Activated CD4-positive, CD25-positive, alpha-beta regulatory T cell treated with anti-CD3 and anti-CD28 coated beads, Interleukin-2, amount 50 U/mL, for 16 hours (primary cell): Measurements from ENCODE around the gene HOPX.
"Not testable (repeated sequence)": the region's sequence is repeated elsewhere in the genome, so short reads cannot be mapped to it uniquely, and the experiment has no call there.

Experiments
- DNase-seq: peaks from one replicate; pipeline ENCODE4 v3.0.0-alpha.2; 2020; ENCODE audit warnings: low read depth, low spot score

HOPX gene

DNA sequence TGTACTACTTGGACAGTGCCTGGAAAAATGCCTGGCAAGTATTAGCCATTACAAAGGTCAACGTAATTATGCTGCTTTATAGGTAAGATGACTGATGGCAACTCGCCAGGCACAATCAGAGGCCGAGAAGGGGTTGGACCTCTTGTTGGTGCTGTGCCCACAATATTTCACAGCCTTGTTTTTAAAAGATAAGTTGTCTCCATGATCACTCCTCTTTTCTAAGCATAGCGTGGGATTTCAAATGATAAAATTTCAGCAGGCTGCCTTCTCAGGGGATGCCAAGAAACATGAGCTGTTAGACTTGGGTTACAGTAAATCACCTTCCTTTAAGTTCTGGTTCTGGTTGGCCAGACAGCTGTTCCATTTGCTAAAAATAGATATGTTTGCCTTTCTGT is 26.9 kb downstream of the HOPX start:
- no peak for DNase-seq

- DNase-seq: no peak
These were observed 27.4 kb downstream of the HOPX start for GRCh38 chr4:56653461-56654237.

DNA sequence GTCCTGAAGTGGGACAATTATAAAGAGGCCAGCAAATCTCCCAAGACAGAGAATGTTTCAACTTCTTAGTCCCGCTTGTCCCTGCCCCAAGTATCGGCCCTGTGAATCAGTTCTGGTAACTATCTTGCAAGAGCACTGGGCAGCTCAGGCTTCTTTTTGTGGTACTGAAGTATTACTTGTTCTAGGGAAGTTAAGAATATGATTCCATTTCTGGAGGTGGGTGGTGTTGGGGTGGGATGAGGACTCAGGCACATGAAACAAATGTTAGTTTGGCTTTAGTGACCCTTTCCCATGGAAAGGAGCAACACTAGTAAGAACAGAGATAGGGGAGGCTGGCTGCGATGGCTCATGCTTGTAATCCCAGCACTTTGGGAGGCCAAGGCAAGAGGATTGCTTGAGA is 28.9 kb downstream of the HOPX start:
- DNase-seq: no peak

GRCh38 chr4:56651056-56651350 is 30.1 kb downstream of the HOPX start:
- no peak for DNase-seq

GRCh38 chr4:56650262-56651055 is 30.6 kb downstream of the HOPX start:
- DNase-seq: no peak

DNA sequence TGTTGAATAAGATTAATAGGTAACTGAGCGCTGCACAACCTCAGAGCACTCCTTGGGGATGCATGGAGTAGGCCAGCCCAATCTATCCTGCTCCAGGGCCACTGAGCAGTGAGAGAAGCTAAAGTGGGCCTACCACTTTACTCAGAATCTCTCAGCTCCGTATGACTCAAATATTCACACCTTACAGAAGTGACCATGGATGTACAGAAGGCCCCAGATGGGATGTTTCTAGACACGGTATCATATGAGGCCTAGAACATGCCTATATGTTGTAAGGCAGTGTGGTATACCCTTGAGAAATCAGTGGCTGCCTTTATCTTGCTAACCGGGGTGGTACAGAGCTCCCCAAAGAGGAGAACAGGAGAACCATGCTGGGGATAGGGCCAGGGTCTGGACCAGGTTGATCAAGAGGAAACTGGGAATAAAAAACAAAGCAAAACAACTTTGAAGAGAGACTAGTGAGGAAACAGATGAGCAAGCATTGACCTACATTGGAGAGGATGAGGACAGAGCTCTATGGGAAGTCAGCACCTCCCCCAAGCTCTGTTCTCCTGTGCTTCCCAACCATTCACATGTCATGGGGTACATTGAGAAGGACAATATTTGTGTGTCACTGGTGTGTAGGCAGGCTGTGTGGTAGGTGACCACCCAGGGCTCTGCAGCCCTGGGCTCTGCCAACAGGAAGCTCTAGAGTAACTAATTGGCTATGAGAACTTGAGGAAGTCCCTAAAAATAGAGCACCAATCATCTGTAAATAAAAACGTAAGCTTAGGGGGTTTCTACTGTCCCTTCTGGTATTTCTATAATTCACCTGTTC is 31.4 kb downstream of the HOPX start:
- DNase-seq: no peak

DNA sequence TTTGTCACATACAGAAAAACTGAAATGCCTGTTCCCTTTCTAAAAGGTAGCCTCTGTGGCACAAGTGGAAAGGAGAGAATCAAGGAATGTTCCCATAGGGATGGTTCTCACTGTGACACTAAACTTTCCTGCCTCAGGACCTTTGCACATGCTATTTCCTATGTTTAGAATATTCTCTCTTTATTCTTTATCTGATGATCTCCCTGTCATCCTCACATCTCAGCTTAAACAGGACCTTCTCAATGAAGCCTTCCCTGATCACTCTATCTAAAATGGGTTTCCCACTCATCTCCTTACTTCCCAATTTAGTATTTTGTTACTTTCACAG is 32.3 kb downstream of the HOPX start:
- no peak for DNase-seq

- no peak for DNase-seq
These were observed 32.9 kb downstream of the HOPX start for GRCh38 chr4:56648021-56648823.

- no peak for DNase-seq
These were observed 34.8 kb downstream of the HOPX start for GRCh38 chr4:56646341-56646740.

DNA sequence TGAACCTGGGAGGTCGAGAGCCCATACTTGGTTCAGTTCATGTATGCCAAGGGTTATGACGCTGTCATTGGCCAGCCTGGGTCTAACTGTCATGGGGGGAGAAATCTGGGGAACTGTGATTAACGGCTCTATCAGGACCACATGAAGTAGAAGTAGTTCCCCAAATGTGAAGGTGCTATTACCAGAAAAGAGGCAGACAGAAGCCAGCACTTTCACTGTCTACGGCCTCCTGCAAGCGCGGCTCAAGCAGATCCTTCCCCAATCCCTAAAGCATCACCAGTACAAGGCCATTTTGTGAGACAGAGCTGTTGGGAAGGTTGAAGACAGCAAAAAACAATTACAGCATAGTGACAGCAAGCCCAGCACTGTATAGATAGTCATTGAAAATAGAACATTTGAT is 37.5 kb downstream of the HOPX start:
- DNase-seq: no peak

DNA sequence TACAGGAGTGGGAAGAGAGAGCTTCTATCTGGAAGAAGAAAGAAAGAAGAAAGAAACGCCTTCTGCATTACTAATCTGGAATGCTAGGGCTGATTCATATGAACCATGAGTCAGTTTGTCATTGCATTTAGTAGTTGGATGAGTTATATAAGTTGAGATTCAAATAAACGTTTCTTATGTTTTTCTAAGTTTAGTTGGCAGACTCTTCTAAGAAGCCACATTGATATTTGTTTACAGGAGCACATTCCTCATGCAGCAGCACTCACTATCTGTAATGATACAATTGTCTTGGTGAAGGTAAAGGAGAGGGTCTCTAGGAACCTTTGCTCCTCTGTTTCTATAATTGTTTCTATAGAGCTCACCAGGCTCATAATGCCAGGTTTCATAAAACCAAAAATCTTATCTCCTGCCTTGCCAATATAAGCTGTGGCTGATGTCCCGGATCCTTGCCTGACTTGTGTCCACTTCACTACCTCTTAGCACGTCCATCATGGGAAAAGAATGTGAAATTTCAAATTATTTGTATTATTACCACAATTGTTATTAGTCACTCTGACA is 39.5 kb downstream of the HOPX start:
- no peak for DNase-seq

- no peak for DNase-seq
These were observed 40.2 kb downstream of the HOPX start for GRCh38 chr4:56640621-56641493.

DNA sequence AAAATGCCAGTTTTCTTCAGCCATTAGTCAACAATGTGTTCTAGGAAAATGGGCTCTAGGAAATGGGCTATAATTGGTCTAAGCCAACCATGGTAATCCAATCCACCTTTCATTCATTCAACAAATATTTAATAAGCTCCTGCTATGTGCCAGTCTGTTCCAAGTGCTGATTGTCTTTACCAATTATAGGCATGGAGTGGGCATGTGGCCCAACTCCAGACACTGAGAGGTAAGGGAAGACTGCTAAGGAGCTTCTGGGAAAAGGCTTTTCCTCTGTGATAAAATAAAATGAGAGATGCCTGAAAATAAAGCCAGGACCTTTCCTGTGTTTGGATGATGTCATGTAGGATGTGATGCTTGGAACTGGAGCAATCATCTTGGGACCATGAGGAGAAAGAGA is 43.3 kb downstream of the HOPX start:
- DNase-seq: no peak

- DNase-seq: no peak
These were observed 43.9 kb downstream of the HOPX start for GRCh38 chr4:56637154-56637553.

GRCh38 chr4:56634954-56635353 is 46.1 kb downstream of the HOPX start:
- DNase-seq: not testable (repeated sequence)

DNA sequence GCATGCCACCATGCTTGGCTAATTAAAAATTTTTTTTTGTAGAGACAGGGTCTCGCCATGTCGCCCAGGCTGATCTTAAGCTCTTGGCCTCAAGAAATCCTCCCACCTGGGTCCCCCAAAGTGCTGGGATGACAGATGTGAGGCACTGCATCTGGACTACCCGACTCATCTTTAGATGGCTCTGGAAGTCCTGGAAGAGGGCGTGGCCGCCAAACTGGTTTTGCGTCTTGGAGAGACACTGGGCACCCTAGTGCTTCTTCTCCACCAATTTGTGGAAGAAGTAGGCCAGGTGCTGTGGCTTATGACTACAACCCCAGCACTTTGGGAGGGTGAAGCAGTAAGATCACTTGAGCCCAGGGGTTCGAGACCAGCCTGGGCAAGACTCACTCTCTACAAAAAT is 47.6 kb downstream of the HOPX start:
- no peak for DNase-seq

- no peak for DNase-seq
These were observed 50.0 kb downstream of the HOPX start for GRCh38 chr4:56630876-56631666.

GRCh38 chr4:56628592-56628991 is 52.5 kb downstream of the HOPX start:
- no peak for DNase-seq

- no peak for DNase-seq
These were observed 53.1 kb downstream of the HOPX start for GRCh38 chr4:56627985-56628384.

- DNase-seq: no peak
These were observed 53.7 kb downstream of the HOPX start for GRCh38 chr4:56627375-56627774.
